M059J (cell line): ENCODE measurements around the gene SLC38A3. TPM values are rescaled to one million over a fixed set of nuclear protein-coding genes. Genes with fewer than 3 reads are reported as not detected.
A peak's percentile ranks its signal among the peaks of the same experiment; 100 is the strongest.
"Not testable (repeated sequence)": the region's sequence is repeated elsewhere in the genome, so short reads cannot be mapped to it uniquely, and the experiment has no call there.

Experiments used
- DNase-seq: peaks from one replicate; pipeline ENCODE4 v3.0.0-alpha.2; 2012; ENCODE audit warnings: low read depth
- total RNA-seq: library from RNA; depleted of rRNA; stranded (reverse); fragments of >200 nt; shearing (Covaris generic); gene quantifications from 2 replicates; pipeline ENCODE4 v1.2.3, GENCODE V29; 2014

Gene SLC38A3
- total RNA-seq, 1 experiment from 2014 or later: 0.96 TPM

DNA sequence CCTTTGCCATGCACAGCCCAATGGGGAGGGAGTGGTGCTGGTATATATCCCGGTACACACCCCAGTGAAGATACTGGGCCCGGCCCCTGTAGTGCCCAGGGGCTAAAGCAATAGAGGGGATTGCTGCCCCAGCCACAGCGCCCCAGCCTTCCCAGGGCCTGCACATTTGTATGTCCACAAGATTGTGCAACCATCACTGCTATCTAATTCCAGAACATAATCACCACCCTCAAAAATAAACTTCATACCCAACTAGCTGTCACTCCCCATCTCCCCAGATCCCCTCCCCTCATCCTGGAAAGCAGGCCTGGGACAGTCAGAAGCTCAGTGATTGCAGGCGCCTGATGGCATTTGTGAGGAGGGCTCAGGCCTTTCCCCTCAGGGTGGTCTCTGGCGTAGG, 44.4 kb downstream of the SLC38A3 start:
- no peak for DNase-seq

DNA sequence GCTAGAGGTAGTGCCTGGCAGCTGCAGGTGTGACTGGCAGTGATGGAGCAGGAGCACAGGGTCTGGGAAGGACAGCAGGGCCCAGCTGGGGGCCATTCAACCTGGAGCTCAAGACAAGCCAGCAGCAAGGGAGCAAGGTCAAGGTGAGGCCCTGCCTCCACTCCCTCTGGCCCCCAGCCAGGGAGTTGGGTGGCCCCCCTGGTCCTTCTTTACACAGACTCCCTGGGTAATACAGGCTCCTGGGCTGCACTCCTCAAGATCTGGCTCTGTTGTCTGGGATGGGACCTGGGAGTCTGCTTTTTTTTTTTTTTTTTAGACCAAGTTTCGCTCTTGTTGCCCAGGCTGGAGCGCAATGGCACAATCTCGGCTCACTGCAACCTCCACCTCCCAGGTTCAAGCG, 45.4 kb downstream of the SLC38A3 start:
- no peak for DNase-seq

DNA sequence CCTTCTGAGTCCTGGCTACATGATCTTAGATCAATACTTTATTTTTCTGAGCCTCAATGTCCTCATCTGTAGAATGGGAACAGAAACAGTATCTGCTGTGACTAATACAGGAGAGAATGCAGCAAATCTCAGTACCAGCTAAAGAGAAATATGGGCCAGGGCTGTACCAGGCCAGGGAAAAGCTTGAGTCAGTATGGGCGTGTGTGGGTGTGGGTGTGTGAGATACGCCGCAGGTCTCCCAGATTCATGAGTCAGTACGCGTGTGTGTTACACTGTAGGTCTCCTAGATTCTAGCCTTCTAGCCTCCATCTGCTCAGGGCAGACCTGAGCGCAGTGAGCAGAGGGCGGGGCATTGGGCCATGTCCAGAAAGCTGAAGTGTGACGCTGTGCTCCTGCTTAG, 46.1 kb downstream of the SLC38A3 start:
- DNase-seq: no peak

DNA sequence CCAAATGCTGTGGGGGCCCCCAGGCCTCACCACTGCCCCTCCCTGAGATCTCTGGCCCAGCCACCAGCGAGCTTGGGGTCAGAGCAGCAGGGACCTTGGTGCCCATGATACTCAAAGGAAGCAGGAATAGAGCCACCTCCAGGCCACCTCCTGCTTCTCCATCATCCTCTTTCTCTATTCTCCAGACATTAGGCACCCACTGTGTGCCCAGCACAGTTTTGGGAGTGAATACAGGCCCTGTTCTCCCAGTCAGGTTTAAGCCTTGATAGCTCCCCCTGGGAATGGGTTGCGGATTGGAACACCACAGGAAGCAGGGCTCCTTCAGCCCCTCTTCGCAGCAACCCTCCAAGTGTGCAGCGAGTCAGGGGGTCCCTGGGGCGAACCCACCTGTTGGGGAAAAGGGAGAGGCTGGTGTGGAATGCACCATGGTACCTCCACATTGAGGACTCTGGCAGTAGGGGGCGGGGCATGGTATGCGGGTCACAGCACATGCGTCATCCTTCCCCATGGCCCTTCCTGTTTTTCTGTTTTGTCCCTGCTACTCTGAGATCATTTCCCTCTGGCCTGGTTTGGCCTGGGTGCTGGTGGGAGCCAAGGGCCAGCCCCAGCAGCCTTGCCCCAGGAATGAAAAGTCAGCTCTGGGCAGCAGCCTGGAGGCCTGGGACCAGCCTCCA, 49.6 kb downstream of the SLC38A3 start:
- peak; percentile 49 for DNase-seq

DNA sequence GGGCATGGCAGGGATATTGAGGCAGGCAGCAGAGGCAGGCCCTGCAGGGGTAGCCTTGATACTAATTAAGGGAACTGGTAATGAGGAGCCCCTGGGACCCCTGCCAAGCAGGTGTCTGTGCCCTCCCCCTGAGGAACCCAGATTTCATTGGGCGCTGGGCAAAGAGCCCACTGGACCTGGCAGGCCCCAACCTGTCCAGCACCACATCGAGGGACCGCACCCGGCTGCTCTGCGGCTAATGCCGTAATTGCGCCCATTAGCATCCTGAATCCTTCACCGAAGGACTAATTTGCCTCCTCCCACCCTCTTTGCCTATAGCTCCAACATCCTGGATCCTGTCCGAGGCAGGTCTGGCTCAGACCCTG, 50.2 kb downstream of the SLC38A3 start:
- no peak for DNase-seq

DNA sequence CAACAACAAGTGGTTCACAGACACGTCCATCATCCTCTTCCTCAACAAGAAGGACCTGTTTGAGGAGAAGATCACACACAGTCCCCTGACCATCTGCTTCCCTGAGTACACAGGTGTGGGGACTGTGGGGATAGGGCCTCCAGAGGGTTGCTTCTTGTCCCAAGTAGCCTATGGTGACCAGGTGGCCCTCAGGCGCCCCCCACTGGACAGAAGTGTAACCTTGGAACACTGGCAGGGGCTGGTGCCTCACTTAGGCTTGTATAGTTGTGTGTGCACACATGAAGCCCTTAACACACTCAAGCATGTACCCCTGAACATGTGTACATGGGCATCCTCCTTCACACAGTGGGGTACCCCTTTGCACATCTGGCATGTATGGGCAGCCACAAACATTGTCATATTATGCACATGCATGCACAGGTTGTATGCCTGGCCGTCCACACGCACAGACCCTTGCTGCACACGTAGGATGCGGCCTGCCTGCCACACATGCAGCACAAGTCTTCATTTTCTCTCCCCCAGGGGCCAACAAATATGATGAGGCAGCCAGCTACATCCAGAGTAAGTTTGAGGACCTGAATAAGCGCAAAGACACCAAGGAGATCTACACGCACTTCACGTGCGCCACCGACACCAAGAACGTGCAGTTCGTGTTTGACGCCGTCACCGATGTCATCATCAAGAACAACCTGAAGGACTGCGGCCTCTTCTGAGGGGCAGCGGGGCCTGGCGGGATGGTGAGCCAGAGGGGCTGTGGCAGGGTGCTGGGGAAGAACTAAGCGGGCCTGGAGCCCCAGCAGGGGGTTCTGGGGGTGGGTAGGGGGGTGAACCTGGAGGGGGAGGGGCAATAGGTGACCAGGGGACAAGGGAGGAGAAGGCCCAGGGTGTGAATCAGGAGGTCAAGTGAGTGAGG, 52.2 kb downstream of the SLC38A3 start:
- DNase-seq: peak; percentile 46

DNA sequence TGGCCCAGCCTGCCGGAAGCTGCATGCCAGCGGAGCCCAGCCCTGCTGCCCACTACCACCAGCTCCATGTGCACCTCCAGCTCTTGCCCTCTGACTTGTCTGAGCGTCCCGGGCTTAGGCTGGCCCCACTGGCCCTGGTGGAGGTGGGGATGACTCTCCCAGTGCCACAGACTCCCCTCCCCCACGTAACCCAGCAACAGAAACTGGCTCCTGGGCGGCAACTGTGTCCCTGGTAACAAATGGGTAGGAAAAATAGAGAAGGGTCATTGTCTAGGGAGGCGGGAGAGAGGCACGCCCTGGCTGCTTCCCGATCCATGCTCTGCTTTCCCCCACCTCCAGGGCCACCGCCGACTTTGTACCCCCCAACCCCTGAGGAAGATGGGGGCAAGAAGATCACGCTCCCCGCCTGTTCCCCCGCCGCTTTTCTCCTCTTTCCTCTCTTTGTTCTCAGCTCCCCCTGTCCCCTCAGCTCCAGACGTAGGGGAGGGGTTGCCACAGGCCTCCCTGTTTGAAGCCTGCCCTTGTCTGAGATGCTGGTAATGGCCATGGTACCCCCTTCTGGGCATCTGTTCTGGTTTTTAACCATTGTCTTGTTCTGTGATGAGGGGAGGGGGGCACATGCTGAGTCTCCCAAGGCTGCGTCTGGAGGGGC, 53.1 kb downstream of the SLC38A3 start:
- no peak for DNase-seq

DNA sequence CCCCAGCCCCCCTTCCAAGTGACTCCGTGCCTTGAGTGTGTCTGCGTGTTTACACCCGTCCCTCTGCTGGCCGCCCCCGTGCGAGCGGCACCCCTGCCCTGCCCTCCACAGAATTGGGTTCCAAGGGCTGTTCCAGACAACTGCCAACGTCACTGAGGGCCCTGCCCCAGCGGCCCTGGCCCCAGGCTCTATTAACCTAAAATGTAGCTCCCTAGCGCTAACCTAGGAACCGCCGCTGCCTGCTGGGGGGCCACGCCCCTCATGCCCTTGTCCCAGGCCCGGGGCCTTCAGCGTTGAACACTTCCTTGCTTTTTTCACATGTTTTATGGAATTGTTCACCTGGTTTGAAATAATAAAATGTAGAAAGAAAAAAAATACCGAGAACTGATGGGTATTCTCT, 53.9 kb downstream of the SLC38A3 start:
- DNase-seq: no peak

DNA sequence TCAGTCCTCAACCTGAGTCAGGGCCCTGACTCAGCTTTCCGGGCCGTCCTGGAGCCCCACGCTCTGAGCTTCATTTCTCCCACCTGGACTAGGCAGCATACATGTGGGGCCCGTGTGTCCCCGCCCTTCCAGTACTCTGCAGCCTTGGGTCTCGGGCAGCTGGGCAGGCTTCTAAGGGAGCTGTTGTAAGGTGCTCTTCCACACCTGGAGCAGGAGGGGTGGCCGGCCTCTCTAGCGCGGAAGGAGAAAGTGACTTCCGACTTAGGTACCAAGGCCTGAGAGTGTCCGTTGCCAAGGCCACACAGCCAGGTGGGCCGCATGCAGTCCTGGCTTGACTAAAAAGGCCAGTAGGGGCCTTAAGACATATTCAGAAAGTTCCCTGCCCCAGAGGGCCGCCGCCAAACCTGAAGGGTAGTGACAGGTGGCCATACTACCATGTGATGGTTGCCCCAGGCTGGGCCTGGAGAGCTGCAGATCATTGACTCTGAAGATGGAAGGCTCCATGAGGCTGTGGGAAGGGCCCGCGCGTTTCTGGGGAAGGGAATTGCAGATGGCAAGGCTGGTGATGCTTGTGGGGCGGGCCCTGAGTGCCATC, 54.5 kb downstream of the SLC38A3 start:
- no peak for DNase-seq

DNA sequence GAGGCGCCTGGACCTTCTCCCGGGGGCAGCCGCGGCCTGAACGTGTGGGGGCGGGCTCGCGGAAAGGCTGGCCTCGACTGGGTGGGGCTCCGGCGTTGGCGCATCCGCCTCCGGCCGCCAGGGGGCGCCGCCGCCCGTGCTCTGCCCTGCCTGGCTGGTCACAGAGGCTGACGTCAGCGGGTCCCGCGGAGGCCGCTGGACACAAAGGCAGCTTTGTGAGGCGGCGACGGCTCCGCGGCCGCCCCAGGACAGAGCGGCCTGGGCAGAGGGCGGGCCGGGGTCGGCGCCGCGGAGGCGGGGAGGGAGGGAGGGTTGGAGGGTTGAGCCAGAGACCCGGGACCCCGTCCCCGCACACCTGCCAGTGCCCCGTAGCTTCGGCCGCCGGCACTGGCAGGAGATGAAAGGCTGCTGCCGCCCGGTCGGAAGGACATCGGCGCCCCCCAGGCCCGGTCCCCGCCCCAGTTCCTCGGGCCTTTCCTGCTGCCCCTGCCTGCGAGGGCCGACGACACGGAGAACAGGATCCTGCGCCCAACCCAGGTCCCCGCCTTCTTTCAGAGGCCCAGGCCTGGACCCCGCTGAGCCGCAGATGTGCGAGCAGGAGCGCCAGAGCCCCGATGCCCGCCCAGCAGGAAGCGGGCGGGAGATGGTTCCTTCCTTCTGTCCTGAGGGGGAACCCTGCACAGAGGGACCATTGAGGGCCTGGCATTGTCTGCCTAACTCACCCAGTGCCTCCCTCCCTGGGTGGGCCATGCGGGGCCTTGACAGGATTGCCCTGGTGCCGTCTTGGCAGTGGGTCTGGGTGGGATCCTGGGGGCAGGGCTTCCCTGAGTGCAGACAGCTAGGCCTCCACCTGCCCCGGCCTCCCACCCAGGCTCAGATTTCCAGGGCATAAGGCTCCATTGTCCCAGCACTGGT, 55.2 kb downstream of the SLC38A3 start:
- peak; percentile 81 for DNase-seq

DNA sequence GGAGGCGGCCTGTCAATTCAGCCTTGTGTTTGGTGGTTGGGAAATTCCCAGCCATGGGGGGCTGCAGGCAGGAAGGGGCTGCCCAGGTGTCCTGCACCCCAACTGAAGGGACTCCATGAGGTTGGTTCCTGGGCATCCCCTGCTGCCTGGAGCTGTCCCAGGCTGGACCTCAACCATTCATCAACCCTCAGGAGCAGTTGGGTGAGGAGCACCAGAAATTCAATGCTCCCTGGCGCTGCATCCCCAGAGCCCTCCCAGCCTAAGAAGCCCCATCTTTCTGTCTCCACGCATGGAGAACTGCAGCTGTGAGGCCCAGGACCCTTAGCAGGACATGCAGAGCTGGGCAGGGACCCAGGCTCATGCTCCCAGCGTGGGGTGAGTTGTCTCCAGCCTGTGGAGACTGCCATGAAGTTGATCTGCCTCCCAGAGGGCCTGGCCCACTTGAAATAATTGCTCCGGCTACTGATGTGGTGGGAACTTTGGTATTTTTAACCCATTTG, 55.9 kb downstream of the SLC38A3 start:
- no peak for DNase-seq

DNA sequence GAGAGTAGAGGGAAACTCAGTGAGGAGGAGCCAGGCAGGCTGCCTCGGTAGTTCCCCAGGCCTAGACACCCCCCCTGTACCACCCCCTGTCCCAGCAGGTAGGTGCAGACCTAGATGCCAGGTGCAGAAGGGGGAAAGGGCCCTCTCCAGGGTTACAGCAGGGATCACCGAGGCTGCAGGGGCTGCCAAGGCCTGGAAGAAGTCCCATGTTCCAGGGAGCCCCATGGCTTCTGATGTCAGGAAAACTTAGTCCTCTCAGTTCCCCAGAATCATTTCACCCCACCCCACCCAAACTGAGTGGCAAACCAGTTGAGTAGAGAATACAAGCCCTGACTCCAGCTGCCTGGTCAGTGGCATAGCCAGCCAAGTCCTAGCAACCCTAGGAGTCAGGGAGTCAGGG, 56.4 kb downstream of the SLC38A3 start:
- no peak for DNase-seq

DNA sequence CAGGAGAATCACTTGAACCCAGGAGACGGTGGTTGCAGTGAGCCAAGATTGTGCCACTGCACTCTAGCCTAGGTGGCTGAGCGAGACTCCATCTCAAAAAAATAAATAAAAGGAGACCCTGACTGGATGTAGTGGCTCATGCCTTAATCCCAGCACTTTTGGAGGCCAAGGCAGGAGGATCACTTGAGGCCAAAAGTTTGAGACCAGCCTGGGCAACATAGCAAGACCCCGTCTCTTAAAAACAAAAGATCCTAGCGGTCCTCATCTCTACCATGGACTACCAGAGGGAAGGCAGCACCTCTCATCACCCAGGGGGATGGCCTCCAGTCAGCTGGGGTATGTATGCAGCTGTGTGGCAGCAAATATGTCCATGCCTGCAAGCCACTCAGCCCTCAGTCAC, 57.1 kb downstream of the SLC38A3 start:
- DNase-seq: not testable (repeated sequence)

DNA sequence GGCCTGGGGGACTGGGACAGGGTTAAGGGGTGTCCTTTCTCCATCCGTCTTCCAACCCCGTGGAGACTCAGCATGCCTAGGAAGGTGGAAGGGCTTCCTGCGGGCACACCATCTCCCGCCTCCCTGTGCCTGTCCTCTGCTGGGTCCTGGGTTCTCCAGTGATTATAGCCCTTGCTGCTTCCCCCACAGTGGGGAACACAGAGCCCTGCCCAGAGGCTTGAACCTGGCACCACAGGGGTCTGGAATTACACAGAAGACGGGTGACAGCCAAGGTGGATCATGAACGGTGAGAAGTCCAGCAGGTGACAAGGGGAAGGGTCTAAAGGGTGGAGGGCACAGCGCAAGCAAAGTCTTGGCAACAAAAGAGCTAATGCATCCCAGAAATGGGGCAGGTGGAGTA, 57.7 kb downstream of the SLC38A3 start:
- DNase-seq: no peak

DNA sequence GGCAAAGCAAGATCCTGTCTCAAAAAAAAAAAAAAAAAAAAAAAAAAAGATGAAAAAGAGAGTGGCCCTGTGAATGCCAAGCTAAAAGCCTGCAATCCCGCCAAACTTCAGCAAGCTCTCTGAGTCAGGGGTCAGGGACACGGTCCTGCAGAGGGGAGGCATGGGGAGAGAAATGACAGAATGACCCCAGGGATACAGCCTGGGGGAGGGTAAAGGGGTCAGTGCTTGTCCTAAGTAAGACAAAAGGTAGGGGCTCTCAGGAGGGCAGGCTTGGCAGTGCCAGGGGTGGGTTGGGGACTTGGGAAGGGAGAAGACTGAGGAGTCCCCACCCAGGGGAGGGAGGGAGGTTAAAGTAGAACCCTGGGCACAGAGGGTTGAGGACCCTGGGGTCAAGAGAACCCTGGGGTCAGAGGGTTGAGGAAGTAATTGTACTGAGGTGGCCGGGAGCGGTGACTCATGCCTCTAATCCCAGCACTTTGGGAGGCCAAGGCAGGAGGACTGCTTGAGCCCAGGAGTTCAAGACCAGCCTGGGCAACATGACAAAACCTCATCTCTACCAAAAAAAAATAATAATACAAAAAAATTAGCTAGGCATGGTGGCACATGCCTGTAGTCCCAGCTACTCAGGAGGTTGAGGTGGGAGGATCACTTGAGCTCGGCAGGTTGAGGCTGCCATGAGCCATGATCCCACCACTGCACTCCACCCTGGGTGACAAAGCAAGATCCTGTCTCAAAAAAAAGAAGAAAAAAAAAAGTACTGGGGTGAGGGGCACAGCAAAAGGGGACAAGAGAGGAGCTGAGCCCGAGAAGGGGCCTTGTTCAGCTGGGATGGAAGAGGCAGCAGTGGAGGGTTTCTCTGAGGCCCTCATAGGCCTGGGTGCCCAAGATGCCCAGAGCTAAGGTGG, 58.7 kb downstream of the SLC38A3 start:
- peak; percentile 58 for DNase-seq

DNA sequence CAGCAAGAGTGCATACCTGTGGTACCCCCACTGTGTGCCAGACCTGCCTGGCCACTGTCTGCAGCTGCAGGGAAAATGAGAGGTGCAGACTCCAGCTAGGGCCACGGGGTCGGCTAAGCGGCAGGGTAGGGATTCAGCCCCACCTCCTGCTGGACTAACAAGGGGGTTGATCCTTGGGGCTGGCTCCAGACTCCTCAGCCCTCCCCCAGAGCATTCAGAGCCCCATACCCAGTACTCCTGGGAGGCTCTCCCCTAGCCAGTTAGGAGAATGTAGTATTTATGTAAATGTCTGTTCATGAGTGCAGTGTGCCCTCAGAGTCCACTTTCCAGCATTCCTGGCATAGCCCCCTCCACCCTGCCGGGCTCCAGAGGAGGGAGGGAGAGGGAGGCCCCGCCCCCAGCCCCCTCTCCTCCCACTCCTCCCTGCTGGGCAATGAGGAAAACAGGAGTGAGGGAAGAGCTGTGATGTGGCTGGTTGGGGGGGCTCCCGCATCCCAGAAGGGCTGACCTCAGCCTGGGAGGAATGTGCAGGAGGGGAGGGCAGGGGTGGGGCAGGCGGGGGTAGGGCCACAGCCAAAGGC, 59.4 kb downstream of the SLC38A3 start:
- peak; percentile 90 for DNase-seq

DNA sequence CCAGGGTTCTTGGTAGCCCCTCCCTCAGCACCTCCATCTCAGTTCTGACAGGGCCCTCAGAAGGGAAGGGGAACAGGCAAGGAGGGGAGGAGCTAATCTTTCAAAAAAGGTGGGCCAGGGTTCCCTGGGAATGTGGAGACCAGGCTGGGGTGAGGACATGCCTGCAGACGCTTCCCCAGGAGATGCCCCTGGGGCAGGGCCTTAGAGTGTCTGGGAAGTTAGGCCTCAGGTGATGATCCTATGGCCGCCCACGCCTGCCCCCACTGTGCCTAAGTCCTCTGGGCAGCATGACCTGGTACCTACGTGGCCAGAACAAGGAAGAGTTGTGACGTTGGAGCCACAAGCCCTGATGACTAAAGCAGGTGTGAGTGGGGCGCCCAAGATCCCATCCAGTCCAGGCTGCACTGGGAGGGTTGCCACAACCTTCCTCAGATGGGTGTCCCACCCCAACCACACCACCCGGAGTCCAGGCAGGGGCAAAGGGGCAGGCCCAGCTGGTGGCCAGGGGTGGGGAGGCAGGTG, 60.0 kb downstream of the SLC38A3 start:
- DNase-seq: peak; percentile 59

DNA sequence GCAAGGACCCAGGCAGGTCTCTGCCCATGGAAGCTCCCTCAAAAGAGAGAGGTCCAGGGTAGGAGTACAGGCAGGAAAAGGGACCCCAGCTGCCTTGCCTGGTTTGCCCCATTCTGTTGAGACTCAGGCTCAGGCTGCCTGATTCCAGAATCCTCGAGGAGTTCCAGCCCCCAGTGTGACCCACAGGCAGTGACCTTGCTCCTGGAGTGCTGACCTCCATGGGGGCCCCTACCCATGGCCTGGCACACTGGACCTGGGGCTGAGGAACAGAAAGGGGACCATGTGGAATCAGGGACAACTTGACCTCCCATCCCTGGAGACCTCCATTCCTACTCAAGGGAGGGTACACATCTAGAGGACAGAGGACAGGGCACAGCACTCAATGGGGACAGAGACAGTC, 60.5 kb downstream of the SLC38A3 start:
- no peak for DNase-seq

DNA sequence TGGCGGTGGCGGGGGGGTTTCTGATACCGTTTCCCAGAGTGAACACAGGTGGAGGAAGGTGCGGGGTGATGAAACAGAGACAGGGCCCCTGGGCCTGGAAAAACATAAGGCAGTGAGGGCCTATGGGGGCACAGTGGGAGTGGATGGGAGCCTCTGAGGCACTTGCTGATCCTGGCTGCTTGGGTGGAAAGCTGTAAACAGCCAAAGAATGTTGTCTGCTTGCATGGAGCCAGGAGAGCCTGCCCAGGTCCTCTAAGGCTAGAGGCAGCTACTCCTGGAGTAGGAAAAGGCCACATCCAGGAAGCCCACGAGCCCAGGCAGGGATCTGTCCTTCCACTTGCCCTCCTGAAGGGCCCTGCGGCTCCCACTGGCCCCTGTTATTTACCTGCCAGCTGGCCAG, 60.9 kb downstream of the SLC38A3 start:
- no peak for DNase-seq
